Body of pancreas (tissue), 4 donors: ENCODE results near the gene SCN3A.

Source experiments
- CTCF ChIP-seq, 7 experiments: fragments of 450-650 bp in 4 of 7; fragments of 200-600 bp in 3 of 7; sonication (generic) in 3 of 7; IDR thresholded peaks; one replicate each; pipeline ENCODE4 v1.5.1; 2016 to 2019; ENCODE audit warnings: antibody characterized with exemption in 7 of 7
- POLR2A ChIP-seq, 3 donors: fragments of 450-650 bp; IDR thresholded peaks; one replicate each; pipeline ENCODE4 v1.6.1; 2016; ENCODE audit warnings: antibody characterized with exemption in 3 of 3, mild to moderate bottlenecking in 2 of 3

- TF ChIP-seq CTCF (IDR thresholded peaks at IDR 0.05): no peak
- no peak for TF ChIP-seq POLR2A (IDR thresholded peaks at IDR 0.05)
Observed at GRCh38 chr2:165157160-165157559, 46.7 kb downstream of the SCN3A start.
